Neural cell (in vitro differentiated cells): ENCODE results near the gene LRBA. TPM values are rescaled to one million over a fixed set of nuclear protein-coding genes. Genes with fewer than 3 reads are reported as not detected.

Experiments
- H2AFZ ChIP-seq: fragments of 200-600, 300-800 bp; sonication (generic), shearing (Covaris generic); 2 replicates; pipeline ENCODE4 v1.6.0; 2014; ENCODE audit warnings: low read depth, mild to moderate bottlenecking, antibody characterized with exemption, low read length, moderate library complexity
- H3F3A ChIP-seq: fragments of 200-600 bp; shearing (Covaris generic); 2 replicates; pipeline ENCODE4 v1.6.1; 2016; ENCODE audit warnings: mild to moderate bottlenecking, moderate library complexity, mixed read lengths, antibody characterized with exemption, low read length; ENCODE audit not compliant: insufficient read depth, poor library complexity, severe bottlenecking
- H3K27ac ChIP-seq: fragments of 200-600, 300-800 bp; sonication (generic), shearing (Covaris generic); 2 replicates; pipeline ENCODE4 v1.5.1; 2014; ENCODE audit warnings: mild to moderate bottlenecking, low read length, moderate library complexity
- H3K27me3 ChIP-seq: fragments of 300-800, 200-600 bp; sonication (generic), shearing (Covaris generic); 2 replicates; pipeline ENCODE4 v1.6.0; 2014; ENCODE audit warnings: mild to moderate bottlenecking, low read depth, low read length, moderate library complexity; ENCODE audit not compliant: insufficient read depth
- H3K36me3 ChIP-seq: fragments of 300-800, 200-600 bp; sonication (generic), shearing (Covaris generic); 2 replicates; pipeline ENCODE4 v1.5.1; 2014; ENCODE audit warnings: mild to moderate bottlenecking, antibody characterized with exemption, low read length, moderate library complexity; ENCODE audit not compliant: insufficient read depth
- H3K4me2 ChIP-seq: fragments of 300-800, 200-600 bp; sonication (generic), shearing (Covaris generic); 2 replicates; pipeline ENCODE4 v1.6.0; 2014; ENCODE audit warnings: mild to moderate bottlenecking, low read length
- H3K4me3 ChIP-seq: fragments of 300-800, 200-600 bp; sonication (generic), shearing (Covaris generic); 2 replicates; pipeline ENCODE4 v1.5.1; 2014; ENCODE audit warnings: mild to moderate bottlenecking, low read length, moderate library complexity
- H3K79me2 ChIP-seq: fragments of 200-600 bp; shearing (Covaris generic); replicated peaks from 2 replicates; pipeline ENCODE4 v1.6.0; 2014; ENCODE audit warnings: mild to moderate bottlenecking, low read length, moderate library complexity; ENCODE audit not compliant: insufficient read depth
- H3K9ac ChIP-seq: fragments of 300-800, 200-600 bp; sonication (generic), shearing (Covaris generic); 2 replicates; pipeline ENCODE4 v1.6.1; 2016; ENCODE audit warnings: mild to moderate bottlenecking, low read length, mixed read lengths
- H3K9me2 ChIP-seq: fragments of 200-600 bp; shearing (Covaris generic); 2 replicates; pipeline ENCODE4 v1.6.1; 2016; ENCODE audit warnings: mild to moderate bottlenecking, low read length, mixed read lengths; ENCODE audit not compliant: insufficient read depth
- H3K9me3 ChIP-seq: fragments of 200-600, 300-800 bp; sonication (generic), shearing (Covaris generic); 2 replicates; pipeline ENCODE4 v1.6.1; 2016; ENCODE audit warnings: mild to moderate bottlenecking, mixed run types, low read length, moderate library complexity, mixed read lengths
- H4K20me1 ChIP-seq: fragments of 200-600 bp; shearing (Covaris generic); 2 replicates; pipeline ENCODE4 v1.6.1; 2016; ENCODE audit warnings: mild to moderate bottlenecking, mixed run types; ENCODE audit not compliant: insufficient read depth
- CTCF ChIP-seq: fragments of 450-650 bp; IDR thresholded peaks from 2 replicates; pipeline ENCODE4 v1.5.1; 2014; ENCODE audit warnings: antibody characterized with exemption, mild to moderate bottlenecking, moderate library complexity; ENCODE audit not compliant: poor library complexity, severe bottlenecking
- EP300 ChIP-seq: fragments of 450-650 bp; conservative IDR thresholded peaks from 2 replicates; pipeline ENCODE4 v1.6.1; 2014; ENCODE audit warnings: antibody characterized with exemption, mild to moderate bottlenecking, moderate library complexity; ENCODE audit not compliant: poor library complexity, severe bottlenecking
- EZH2 ChIP-seq: fragments of 200-600, 300-800 bp; shearing (Covaris generic), sonication (generic); IDR thresholded peaks from 2 replicates; pipeline ENCODE4 v1.6.1; 2014; ENCODE audit warnings: antibody characterized with exemption, low read length, borderline replicate concordance, mild to moderate bottlenecking; ENCODE audit not compliant: insufficient read depth, poor library complexity, severe bottlenecking
- MXI1 ChIP-seq: fragments of 450-650 bp; conservative IDR thresholded peaks from 2 replicates; pipeline ENCODE4 v1.6.1; 2014; ENCODE audit warnings: antibody characterized with exemption, mild to moderate bottlenecking; ENCODE audit not compliant: poor library complexity, severe bottlenecking
- POLR2AphosphoS5 ChIP-seq: IDR thresholded peaks from 2 replicates; pipeline ENCODE4 v1.6.1; 2012
- RAD21 ChIP-seq: fragments of 450-650 bp; conservative IDR thresholded peaks from 2 replicates; pipeline ENCODE4 v1.6.1; 2014; ENCODE audit warnings: antibody characterized with exemption, mild to moderate bottlenecking, moderate library complexity
- REST ChIP-seq: IDR thresholded peaks from 2 replicates; pipeline ENCODE4 v1.6.1; 2012; ENCODE audit warnings: borderline replicate concordance
- SMC3 ChIP-seq: fragments of 450-650 bp; conservative IDR thresholded peaks from 2 replicates; pipeline ENCODE4 v1.6.1; 2014; ENCODE audit warnings: antibody characterized with exemption, mild to moderate bottlenecking, moderate library complexity; ENCODE audit not compliant: poor library complexity
- TAF1 ChIP-seq: IDR thresholded peaks from 2 replicates; pipeline ENCODE4 v1.6.1; 2012; ENCODE audit warnings: low read depth
- polyA plus RNA-seq: library from polyadenylated mRNA; depleted of rRNA; stranded (reverse); fragments of >200 nt; gene quantifications from 2 replicates; pipeline ENCODE4 v1.2.3, GENCODE V29; 2014

The LRBA gene
- polyA plus RNA-seq, 1 donor from 2014 or later = 7.1 TPM

GRCh38 chr4:150739591-150739990 is 275.5 kb downstream of the LRBA start:
- TF ChIP-seq REST = no peak
- TF ChIP-seq TAF1 = no peak
- TF ChIP-seq SMC3 = no peak
- no peak for TF ChIP-seq POLR2AphosphoS5
- no peak for TF ChIP-seq CTCF
- no peak for TF ChIP-seq MXI1
- no peak for TF ChIP-seq EZH2
- TF ChIP-seq RAD21 = no peak
- no peak for TF ChIP-seq EP300
- H3F3A ChIP-seq = no peaks in the 10 kb centered on the region
- H3K4me3 ChIP-seq = no peak overlapping the region
- H3K27me3 ChIP-seq = no peaks in the 10 kb centered on the region
- no peaks in the 10 kb centered on the region for H3K9me3 ChIP-seq
- H3K4me2 ChIP-seq = no peak overlapping the region
- no peak overlapping the region for H3K27ac ChIP-seq
- H3K9ac ChIP-seq = no peak overlapping the region
- H2AFZ ChIP-seq = no peak overlapping the region
- H4K20me1 ChIP-seq = no peaks in the 10 kb centered on the region
- H3K79me2 ChIP-seq = no peaks in the 10 kb centered on the region
- H3K9me2 ChIP-seq = no peaks in the 10 kb centered on the region
- H3K36me3 ChIP-seq = no peaks in the 10 kb centered on the region

- H3K79me2 ChIP-seq = no peaks in the 10 kb centered on the region
- no peaks in the 10 kb centered on the region for H3K9me2 ChIP-seq
- no peaks in the 10 kb centered on the region for H3K36me3 ChIP-seq
- no peak for TF ChIP-seq EZH2
- no peak for TF ChIP-seq CTCF
- H4K20me1 ChIP-seq = no peaks in the 10 kb centered on the region
- H3K27ac ChIP-seq = no peak overlapping the region
- no peak overlapping the region for H3K4me2 ChIP-seq
- no peak overlapping the region for H3K4me3 ChIP-seq
- no peak overlapping the region for H2AFZ ChIP-seq
- H3K27me3 ChIP-seq = no peaks in the 10 kb centered on the region
- H3K9ac ChIP-seq = no peak overlapping the region
- H3F3A ChIP-seq = no peaks in the 10 kb centered on the region
- H3K9me3 ChIP-seq = no peaks in the 10 kb centered on the region
These were observed 289.0 kb downstream of the LRBA start for GRCh38 chr4:150725957-150726523.
